GM12801 (cell line): ENCODE measurements around the gene MROH7.

Experiments used
- CTCF ChIP-seq: IDR thresholded peaks from one replicate; pipeline ENCODE4 v1.5.1; 2011; ENCODE audit warnings: control low read depth; ENCODE audit not compliant: insufficient read length; ENCODE audit errors: extremely low read depth

Gene MROH7

GRCh38 chr1:54706419-54706818 is 64.8 kb downstream of the MROH7 start:
- no peak for TF ChIP-seq CTCF

GRCh38 chr1:54708385-54708784 is 66.8 kb downstream of the MROH7 start:
- TF ChIP-seq CTCF = no peak

GRCh38 chr1:54709547-54710292 is 68.1 kb downstream of the MROH7 start:
- no peak for TF ChIP-seq CTCF

GRCh38 chr1:54710434-54710833 is 68.8 kb downstream of the MROH7 start:
- TF ChIP-seq CTCF = no peak

GRCh38 chr1:54710841-54711240 is 69.3 kb downstream of the MROH7 start:
- TF ChIP-seq CTCF = no peak

- no peak for TF ChIP-seq CTCF
These were observed 70.0 kb downstream of the MROH7 start for GRCh38 chr1:54711536-54711935.

- no peak for TF ChIP-seq CTCF
These were observed 73.4 kb downstream of the MROH7 start for GRCh38 chr1:54714881-54715492.
